GM18951 (cell line): ENCODE results near the gene NMU.
"Not testable (repeated sequence)": the region's sequence is repeated elsewhere in the genome, so short reads cannot be mapped to it uniquely, and the experiment has no call there.

Experiments used
- POLR2A ChIP-seq: IDR thresholded peaks from 4 replicates; pipeline ENCODE4 v1.6.1; 2011; ENCODE audit warnings: mild to moderate bottlenecking; ENCODE audit not compliant: insufficient read length, insufficient read depth; ENCODE audit errors: extremely low read depth
- in situ Hi-C: fragments of 300-500 bp; cut with MboI; formaldehyde crosslinking; loops from one replicate; pipeline ENCODE4 v1.12.0; 2022; ENCODE audit warnings: low sequenced_read_pairs, mixed read lengths, inconsistent platforms; ENCODE audit not compliant: unreplicated experiment

NMU gene

DNA sequence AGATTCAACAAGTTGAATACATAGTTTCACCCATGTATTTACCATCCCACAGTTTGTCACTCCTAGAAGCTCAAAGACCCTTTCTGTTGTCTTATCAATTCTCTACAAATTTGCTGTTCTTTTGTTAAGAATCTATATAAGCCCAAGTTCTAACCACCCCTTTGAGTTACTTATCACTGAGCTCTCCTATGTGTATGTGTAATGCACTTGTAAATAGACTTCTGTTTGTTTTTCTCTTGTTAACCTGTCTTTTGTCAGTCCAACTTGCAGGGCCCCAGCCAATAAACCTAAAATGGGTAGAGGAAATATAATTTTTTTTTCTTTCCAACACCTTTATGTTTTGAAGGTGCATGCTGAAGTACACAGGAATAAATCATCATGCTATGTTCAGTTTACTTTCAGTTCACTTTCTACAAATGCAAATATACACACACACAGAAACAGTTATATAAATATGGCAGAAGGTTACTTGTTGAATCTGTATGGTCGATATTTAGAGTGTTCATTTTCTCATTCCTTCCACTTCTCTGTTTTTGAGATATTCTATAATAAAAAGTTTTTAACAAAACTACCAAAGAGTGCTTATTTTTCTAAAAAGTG lies 67.1 kb downstream of the NMU start:
- in situ Hi-C loops: no loop called here
- TF ChIP-seq POLR2A: no peak

DNA sequence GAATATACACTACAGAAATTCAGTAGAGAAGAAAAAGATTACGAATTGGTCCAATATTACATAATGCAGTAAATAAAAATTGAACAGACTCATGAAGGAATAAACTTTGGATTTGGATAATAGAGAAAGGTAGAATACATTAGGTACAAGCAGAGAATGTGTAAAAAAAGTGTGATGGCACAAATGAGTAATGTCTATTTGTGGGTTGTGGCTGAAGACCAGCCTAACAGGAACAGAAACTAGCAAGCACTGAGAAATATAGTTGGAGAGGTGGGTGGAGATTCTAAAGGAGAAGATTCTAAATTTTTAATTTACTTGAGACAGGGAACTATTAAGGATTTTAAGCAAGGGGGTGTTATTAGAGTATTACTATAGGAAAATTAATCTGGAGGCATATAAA lies 74.2 kb downstream of the NMU start:
- no peak for TF ChIP-seq POLR2A
- in situ Hi-C loops: no loop called here

DNA sequence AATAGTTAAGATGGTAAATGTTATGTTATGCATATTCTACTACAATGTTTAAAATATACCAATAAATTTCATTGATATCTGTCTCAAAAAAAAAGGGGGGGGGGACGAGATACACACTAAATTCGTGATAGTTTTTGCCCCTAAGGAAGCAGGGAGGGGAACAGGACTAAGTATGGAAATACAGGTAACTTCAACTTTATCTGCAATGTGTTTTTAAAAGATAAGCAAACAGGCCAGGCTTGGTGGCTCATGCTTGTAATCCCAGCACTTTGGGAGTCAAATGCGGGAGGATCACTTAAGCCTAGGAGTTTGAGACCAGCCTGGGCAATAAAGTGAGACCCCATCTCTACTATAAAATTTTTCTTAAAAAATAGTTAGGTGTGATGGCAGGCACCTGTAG lies 76.0 kb downstream of the NMU start:
- in situ Hi-C loops: no loop called here
- no peak for TF ChIP-seq POLR2A

DNA sequence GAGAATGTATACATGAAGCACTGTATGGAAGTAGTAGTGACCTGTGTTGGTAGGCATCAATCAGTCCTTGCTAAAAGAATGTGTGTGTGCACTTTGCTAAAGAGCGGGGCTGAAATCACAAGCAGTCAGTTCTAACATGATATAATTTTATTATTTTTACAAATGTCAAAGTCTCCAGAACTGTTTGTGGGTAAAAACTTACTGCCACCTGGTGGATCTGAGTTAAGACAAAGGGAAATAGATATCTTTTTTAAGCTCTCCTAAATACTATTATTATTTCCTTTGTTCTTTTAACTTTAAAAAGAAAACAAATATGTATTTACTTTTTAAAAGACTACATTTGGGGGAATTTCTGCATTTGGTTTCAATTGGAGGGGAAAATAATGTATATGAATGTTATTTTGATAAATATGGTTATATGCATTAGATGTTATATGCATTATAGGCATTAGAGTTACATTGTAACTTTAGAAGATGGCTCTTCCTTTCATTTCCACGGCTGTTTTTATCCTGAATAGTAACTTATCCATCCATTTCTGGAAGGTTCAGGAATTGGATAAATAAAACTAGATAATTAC lies 81.6 kb downstream of the NMU start:
- in situ Hi-C loops: no loop called here
- TF ChIP-seq POLR2A: no peak

DNA sequence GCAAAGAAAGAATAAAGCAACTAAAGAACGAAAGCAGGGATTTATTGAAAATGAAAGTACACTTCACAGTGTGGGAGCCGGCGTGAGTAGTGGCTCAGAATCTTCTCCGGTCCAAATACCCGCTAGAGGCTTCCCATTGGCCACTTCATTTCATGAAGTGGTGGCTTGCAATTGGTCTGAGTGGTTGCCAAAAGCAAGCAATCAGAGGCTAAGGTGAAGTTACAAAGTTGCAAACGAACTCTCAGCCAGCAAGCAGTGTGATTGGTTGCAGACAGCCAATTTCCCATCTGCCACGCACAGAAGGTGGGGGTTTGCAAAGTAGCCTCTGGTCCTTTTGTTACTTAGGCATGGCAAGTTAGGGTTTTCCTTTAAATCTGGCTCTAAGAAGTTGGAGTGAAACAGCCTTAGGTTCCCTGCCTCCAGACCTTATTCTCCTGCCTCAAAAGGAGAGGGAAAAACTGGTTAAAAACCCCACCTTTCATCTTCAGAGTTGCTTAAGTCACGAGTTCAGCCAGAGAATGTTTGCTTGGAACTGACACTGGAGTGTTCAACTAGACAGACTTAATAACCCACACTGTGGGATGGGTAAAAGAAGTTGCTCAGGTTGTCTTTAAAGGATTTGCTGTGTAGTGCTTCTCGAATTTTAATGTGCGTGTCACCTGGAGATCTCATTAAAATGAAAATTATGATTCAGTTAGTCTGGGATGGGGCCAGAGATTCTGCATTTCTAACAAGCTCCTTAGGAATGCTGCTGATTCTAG lies 82.5 kb downstream of the NMU start:
- in situ Hi-C loops: no loop called here
- no peak for TF ChIP-seq POLR2A

DNA sequence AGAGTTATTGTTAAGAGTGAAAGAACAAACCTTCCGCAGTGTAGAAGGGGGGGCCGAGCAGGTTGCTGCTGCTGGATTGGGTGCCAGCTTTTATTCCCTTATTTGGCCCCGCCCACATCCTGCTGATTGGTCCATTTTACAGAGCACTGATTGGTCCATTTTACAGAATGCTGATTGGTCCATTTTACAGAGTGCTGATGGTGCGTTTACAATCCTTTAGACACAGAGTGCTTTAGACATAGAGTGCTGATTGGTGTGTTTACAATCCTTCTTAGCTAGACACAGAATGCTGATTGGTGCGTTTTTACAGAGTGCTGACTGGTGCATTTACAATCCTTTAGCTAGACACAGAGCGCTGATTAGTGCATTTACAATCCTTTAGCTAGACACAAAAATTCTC lies 84.1 kb downstream of the NMU start:
- in situ Hi-C loops: not testable (repeated sequence)

DNA sequence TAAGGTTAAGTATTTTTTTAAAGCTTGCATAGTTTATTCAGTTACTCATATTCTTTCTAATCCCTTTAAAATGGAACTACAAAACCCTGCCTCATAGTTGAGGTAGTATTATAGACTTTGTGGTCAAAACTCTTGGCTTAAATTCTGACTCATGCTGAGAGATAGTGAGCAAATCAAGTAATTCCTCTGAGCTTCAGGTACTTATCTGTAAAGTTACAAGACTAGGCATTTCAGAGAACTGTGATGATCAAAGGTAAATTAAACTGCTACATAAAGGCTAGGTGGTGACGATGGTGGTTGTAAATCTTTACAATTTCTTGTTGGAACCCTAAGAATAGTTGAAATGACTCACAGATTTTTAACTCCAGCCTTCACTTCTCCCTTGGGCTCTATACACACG lies 86.2 kb downstream of the NMU start:
- no peak for TF ChIP-seq POLR2A
- in situ Hi-C loops: no loop called here

DNA sequence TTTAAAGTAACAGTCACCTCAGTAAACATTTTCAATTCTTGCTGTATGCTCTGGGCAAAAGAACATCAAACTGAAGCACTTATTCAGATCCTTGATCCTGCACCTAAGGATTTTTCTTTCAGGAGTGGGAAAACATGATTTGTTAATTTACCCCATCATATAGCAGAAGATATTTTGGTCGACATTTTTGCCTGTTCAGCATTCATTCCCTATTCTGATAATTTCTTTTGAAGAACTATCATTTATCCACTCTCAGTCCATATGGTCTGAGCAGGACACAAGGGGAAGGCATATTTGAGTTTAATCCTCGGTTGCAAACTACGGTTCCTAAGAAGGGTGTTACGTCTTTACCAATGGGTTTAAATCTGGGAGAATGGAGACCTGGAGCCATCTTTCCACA lies 88.2 kb downstream of the NMU start:
- in situ Hi-C loops: no loop called here
- no peak for TF ChIP-seq POLR2A

DNA sequence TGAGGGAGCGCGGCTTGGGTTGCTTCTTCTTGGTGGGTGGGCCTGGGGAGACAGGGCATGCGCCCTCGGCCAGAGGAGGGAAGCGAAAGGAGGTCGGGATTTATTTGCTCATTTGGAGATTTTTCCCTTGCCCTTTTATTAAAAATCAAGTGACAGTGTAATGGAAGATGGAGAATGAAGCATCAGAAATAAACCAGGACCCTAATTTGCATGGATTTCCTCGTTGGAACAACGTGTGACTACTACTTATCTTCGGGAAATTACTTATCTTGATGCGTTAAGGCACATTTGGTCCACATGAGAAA lies 88.7 kb downstream of the NMU start:
- TF ChIP-seq POLR2A: no peak
- in situ Hi-C loops: no loop called here

DNA sequence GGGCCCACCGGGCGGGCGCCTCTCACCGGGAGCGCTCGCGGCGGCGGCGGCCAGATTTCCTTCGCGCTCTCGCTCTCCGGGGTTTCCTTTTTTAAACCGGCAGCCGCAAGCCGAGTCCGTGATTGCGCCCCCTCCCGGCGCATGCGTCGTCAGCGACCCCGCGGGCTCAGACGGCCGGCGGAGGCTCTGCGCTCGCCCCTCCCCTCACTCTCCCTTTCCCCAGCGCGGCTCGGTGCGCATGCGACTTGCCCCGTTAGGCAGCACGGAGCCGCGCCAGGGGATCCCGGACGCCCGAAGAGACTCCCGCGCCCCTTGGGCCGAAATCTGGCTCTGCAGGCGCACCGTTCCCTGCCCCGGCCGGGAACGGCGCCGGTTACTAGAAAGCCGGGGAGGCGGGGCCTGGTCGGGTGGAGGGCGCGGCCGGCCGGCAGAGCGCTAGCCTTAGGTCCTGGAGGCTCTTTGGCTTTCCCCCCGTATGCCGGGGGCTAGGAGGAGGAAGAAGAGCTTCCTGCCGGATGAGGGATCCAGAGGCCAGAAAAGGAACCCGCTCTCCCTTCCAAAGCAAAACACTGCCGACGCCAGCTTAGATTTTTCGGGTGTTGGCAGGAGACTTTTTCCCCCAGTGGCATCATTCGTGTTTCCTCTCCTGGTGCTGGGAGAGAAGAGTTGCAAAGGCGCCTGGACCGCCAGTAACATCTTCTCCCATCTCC lies 89.2 kb downstream of the NMU start, which contains the start of gene CLOCK:
Gene CLOCK (minus strand): TSS at position 154 of the 710 bp plus-strand sequence. CDS start 64,124 bp downstream, outside the sequence.
- peak; percentile 81 for TF ChIP-seq POLR2A
- in situ Hi-C loops: no loop called here

DNA sequence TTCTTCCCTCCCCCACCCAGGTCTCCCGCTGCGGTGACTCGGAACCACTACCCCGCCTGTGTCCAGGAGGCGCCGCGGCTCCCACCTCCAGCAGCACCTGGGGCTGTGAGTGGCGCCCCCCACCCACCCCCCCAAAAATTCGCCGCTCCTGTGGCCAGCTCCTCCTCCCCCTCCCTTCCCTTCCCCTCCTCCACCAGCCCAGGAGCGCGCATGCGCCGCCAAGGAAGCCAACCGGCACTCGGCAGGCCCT lies 89.7 kb downstream of the NMU start:
- no peak for TF ChIP-seq POLR2A
- in situ Hi-C loops: no loop called here

DNA sequence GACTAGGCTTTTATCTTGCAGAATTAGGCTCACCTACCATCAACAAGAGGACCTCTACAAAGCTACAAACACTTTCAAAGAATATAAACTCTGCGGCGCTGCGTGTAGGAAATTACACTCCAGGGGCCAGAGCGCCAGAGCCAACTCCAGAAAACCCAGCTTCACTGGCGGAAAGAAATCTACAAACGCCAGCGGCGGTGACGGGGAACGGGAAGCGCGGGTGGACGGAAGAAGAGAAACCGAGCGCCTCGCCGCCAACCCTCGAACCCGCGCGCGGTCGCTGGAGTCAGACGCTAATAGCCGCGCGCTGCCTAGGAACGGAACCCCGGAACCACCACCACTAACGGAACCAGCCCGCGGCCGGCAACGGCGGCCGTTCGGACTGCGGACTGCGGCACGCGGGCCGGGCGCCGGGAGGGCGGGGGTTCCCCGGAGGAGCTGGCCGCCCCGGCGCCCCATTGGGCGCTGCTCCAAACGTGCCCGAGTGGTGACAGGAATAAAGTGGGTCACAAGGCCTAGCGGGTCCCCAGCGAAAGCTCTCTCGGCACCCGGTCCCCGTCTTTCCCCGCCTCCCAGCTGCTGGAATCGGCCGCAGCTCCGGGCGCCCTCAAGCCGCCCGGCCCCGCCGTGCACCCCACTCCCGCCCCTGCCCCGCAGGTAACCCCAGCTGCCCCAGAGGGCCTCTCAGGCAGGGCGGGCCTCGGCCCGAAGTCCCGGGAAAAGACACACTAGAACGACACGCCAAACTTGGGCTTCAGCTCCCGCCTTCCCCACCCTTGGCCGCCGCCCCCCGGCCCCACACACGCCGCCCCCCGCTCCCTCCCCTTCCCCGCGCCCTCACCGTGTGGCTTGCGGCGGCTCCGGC lies 90.2 kb downstream of the NMU start:
- peak; percentile 58 for TF ChIP-seq POLR2A
- in situ Hi-C loops: no loop called here
